ENCODE results near the gene RNU5D-1.

RNU5D-1 gene

GRCh38 chr1:44733784-44734183 lies 2.8 kb upstream of the RNU5D-1 start:
- no peak overlapping the region for H3K27ac ChIP-seq
- no peaks in the 10 kb centered on the region for H3K36me3 ChIP-seq (ENCODE audit: insufficient read depth)
- no peaks in the 10 kb centered on the region for H3K27me3 ChIP-seq (ENCODE audit: insufficient read depth, low read depth)
- no peak overlapping the region for H3K4me3 ChIP-seq (IDR thresholded peaks at IDR 0.05; ENCODE audit: insufficient read depth, low read depth, low read length)
- H3K79me2 ChIP-seq (ENCODE audit: insufficient read depth, low read depth): no peaks in the 10 kb centered on the region
- peaks cover 27% of the 10 kb centered on the region for H3K4me1 ChIP-seq (ENCODE audit: low read depth, poor library complexity, severe bottlenecking)
- H2AFZ ChIP-seq (ENCODE audit: low read depth): no peak overlapping the region
- H3K9ac ChIP-seq: no peak overlapping the region
- no peaks in the 10 kb centered on the region for H4K20me1 ChIP-seq (ENCODE audit: insufficient read depth)
- no peak for TF ChIP-seq CTCF (conservative IDR thresholded peaks at IDR 0.05; ENCODE audit: low read depth, low read length)
- H3K4me2 ChIP-seq: no peak overlapping the region

DNA sequence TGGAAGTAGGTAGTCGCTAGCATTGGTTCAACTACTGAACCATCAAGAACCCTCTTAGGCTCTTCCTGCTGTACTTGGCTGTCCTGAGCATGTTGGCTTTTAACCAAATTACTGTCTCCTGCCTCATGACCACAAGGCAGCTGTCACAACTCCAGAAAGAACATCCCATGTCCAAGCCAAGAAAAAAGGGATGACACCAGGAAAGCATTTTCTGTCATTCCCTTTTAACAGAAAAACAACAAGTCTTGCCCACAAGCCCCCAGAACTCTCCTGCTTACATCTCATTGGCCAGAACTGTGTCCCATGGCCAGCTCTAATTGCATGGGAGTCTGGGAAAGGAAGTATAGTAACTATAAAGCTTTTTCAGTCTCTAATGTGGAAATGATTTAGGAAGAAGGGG lies 2.4 kb upstream of the RNU5D-1 start:
- H2AFZ ChIP-seq (ENCODE audit: low read depth): no peak overlapping the region
- no peak overlapping the region for H3K27ac ChIP-seq
- H3K9ac ChIP-seq: no peak overlapping the region

DNA sequence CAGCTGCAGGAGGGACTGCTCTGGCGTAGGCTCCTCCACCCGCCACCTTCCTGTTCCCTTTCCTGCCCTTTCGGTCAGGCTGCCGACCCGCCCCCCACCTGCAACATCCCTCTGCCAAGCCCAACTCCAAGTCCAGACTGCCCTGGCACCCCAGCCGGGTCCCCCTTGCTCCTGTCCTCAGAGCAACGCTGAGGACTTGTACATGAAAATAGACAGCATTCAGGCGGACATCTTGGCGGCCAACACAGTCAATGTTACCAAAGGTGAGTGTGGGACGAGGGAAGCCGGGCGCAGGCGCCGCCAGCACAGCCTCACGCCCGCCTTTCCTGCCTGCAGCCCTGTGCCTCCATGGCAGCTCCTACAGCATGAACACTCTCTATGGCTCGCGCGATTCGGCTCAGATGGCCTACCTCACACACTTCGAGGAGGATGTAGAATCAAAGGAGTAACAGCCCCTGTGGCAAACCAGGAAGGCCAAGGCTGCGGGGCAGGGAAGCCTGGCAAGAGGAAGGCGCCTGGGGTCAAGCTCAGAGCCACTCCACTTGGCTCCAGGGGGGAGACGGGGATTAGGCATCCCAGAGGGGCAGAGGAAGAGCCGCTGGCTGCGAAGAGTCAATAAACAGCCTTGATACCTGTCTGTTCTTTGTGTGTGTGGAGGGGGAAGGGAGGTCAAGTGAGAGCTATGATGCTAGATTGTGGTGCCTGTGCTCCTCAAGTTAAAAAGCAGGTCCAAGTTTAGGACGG lies 5.8 kb downstream of the RNU5D-1 start:
- Histone ChIP-seq H2AFZ (ENCODE audit: low read depth) (no peak overlapping the region), H3K9ac (no peak overlapping the region)
- TF ChIP-seq CTCF (conservative IDR thresholded peaks at IDR 0.05; ENCODE audit: low read depth, low read length): no peak

More for the DNA sequence above, 2.4 kb upstream of the RNU5D-1 start:
- Histone ChIP-seq H3K4me1 (ENCODE audit: low read depth, poor library complexity, severe bottlenecking) (peaks cover 27% of the 10 kb centered on the region), H3K36me3 (ENCODE audit: insufficient read depth) (no peaks in the 10 kb centered on the region), H4K20me1 (ENCODE audit: insufficient read depth) (no peaks in the 10 kb centered on the region), H3K27me3 (ENCODE audit: insufficient read depth, low read depth) (no peaks in the 10 kb centered on the region), H3K4me3 (IDR thresholded peaks at IDR 0.05; ENCODE audit: insufficient read depth, low read depth, low read length) (no peak overlapping the region), H3K4me2 (no peak overlapping the region), H3K79me2 (ENCODE audit: insufficient read depth, low read depth) (no peaks in the 10 kb centered on the region)
- TF ChIP-seq CTCF (conservative IDR thresholded peaks at IDR 0.05; ENCODE audit: low read depth, low read length): no peak

GRCh38 chr1:44724296-44724954 lies 6.5 kb downstream of the RNU5D-1 start:
- H3K9ac ChIP-seq: no peak overlapping the region
- H2AFZ ChIP-seq (ENCODE audit: low read depth): no peak overlapping the region

More for the DNA sequence above, 5.8 kb downstream of the RNU5D-1 start:
- H3K4me1 ChIP-seq (ENCODE audit: low read depth, poor library complexity, severe bottlenecking): peaks cover 29% of the 10 kb centered on the region
- H4K20me1 ChIP-seq (ENCODE audit: insufficient read depth): no peaks in the 10 kb centered on the region
- no peaks in the 10 kb centered on the region for H3K27me3 ChIP-seq (ENCODE audit: insufficient read depth, low read depth)
- no peaks in the 10 kb centered on the region for H3K79me2 ChIP-seq (ENCODE audit: insufficient read depth, low read depth)
- H3K36me3 ChIP-seq (ENCODE audit: insufficient read depth): no peaks in the 10 kb centered on the region
- H3K4me2 ChIP-seq: no peak overlapping the region
- no peak overlapping the region for H3K27ac ChIP-seq
- H3K4me3 ChIP-seq (IDR thresholded peaks at IDR 0.05; ENCODE audit: insufficient read depth, low read depth, low read length): no peak overlapping the region

More at GRCh38 chr1:44724296-44724954, 6.5 kb downstream of the RNU5D-1 start:
- no peak for TF ChIP-seq CTCF (conservative IDR thresholded peaks at IDR 0.05; ENCODE audit: low read depth, low read length)
- Histone ChIP-seq H3K27ac (no peak overlapping the region), H4K20me1 (ENCODE audit: insufficient read depth) (no peaks in the 10 kb centered on the region), H3K4me2 (no peak overlapping the region), H3K79me2 (ENCODE audit: insufficient read depth, low read depth) (no peaks in the 10 kb centered on the region), H3K27me3 (ENCODE audit: insufficient read depth, low read depth) (no peaks in the 10 kb centered on the region), H3K4me3 (IDR thresholded peaks at IDR 0.05; ENCODE audit: insufficient read depth, low read depth, low read length) (no peak overlapping the region), H3K4me1 (ENCODE audit: low read depth, poor library complexity, severe bottlenecking) (peaks cover 27% of the 10 kb centered on the region), H3K36me3 (ENCODE audit: insufficient read depth) (no peaks in the 10 kb centered on the region)
